Posterior vena cava (tissue), 2 donors: ENCODE data around the gene ALKBH4. TPM values are rescaled to one million over a fixed set of nuclear protein-coding genes. Genes with fewer than 3 reads are reported as not detected.
"Not testable (repeated sequence)": the region's sequence is repeated elsewhere in the genome, so short reads cannot be mapped to it uniquely, and the experiment has no call there.

ENCODE experiments used
- DNase-seq: peaks from one replicate; pipeline ENCODE4 v3.0.0-alpha.2; 2020; ENCODE audit warnings: low spot score
- intact Hi-C, 2 donors: fragments of 100-400 bp; cut with DNase I; formaldehyde crosslinking; loops; one replicate each; pipeline versions ENCODE4 v1.14.1 to v1.14.2; 2022 to 2023
- microRNA-seq, 2 donors: library from miRNA; unstranded; fragments of <30 nt; microRNA quantifications; one replicate each; pipeline ENCODE4 v1.2.0, GENCODE V29; 2020 to 2021; ENCODE audit warnings: borderline microRNAs expressed in 2 of 2
- total RNA-seq, 2 donors: library from RNA; stranded (reverse); fragmentation: NEBNext Ultra II Directional; extraction: Animal tissue kit (Norgen Biotek cat#: 25700); gene quantifications; one replicate each; pipeline ENCODE4 v1.2.1, GENCODE V29; 2021
- donor health status: DM: yes; HTN: yes; CAD: no.
- donor health status: DM: yes; HTN: yes; CAD: no.

The ALKBH4 gene
- total RNA-seq, 2 donors from 2014 or later, result 6.4 to 6.8 TPM

DNA sequence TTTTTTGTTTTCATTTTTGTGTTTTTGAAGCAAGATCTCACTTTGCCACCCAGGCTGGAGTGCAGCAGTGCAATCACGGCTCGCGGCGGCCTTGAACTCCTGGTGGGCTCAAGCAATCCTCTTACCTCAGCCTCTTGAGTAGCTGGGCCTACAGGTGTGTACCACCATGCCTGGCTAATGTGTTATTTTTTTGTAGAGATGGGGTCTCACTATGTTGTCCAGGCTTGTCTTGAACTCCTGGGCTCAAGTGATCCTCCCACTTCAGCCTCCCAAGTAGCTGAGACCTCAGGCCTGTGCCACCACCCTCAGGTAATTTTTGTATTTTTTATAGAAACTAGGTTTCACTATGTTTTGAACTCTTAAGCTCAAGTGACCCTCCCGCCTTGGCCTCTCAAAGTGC is 53.7 kb downstream of the ALKBH4 start:
- no peak for DNase-seq
- intact Hi-C loops, result no loop called here

DNA sequence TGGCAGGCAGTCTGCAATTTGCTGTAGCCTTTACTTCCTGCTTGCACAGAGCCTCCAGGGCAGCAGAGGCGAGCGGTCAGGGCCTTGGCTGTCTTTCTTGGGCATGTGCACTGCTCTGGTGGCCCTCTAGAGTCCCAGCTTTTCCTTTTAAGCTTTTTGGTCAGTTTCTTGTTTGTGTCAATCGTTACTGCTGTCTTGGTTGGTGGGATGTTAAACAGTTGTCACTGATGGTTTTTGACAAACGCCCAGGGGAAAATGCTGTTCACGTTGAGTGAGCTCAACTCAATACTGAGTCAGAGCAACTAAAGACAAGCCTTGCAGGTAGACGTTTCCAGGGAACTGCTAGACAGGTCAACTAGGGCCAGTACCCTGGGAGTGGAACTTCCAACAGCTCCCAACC is 54.5 kb downstream of the ALKBH4 start:
- no peak for DNase-seq
- intact Hi-C loops, result no loop called here

DNA sequence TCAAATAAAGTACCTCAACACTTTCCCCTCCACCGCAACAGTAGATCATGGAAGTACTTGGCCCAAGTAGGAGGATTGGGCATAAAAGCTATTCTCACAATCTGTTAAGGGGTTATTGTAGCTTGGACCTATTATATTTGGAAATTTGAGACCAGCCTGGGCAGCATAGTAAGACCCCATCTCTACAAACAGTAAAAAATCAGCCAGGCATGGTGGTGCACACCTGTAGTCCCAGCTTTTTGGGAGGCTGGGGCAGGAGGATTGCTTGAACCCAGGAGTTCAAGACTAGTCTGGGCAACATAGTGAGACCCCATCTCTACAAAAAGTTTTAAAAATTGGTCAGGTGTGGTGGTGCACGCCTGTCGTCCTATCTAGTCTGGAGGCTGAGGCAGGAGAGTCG is 55.3 kb downstream of the ALKBH4 start:
- intact Hi-C loops, result loop anchor here in 1 of 2 donors (5.0 kb wide), 1 partner anchor 377 kb away; no protein-coding TSS in a partner anchor
- no peak for DNase-seq

DNA sequence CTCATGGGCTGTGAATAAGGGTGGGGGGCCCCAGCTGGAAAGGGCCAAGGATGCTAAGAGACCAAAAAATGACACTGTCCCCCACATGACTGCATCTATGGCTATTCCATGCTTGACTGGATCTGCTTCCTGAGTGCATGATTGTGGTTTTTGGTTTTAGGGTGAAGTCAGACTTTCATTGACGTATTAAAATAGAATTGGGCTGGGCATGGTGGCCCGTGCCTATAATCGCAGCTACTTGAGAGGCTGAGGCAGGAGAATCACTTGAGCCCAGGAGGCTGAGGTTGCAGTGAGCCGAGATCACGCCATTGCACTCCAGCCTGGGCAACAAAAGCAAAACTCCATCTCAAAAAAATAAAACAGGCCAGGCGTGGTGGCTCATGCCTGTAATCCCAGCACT is 56.1 kb downstream of the ALKBH4 start:
- DNase-seq, result not testable (repeated sequence)
- intact Hi-C loops, result loop anchor here in 1 of 2 donors (5.0 kb wide), 1 partner anchor 376 kb away; no protein-coding TSS in a partner anchor

DNA sequence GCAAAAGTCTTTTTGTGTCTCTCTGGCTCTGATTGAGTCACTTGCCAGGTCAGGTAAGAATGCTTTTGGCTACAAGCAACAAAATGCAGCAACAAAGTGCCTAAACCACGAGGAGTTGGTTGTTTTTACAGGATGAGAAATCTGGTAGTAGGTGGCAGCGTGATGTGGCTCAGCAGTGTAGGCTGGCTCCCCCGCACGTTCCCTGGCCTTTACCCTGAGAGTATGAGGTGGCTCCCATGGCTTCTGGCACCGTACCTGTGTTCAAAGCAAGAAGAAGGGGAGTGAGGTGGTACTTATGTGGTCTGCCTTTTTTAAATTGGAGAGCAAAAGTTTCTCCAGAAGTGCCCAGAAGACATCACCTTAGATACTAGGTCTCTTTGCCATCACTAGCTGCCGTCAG is 56.8 kb downstream of the ALKBH4 start:
- intact Hi-C loops, result loop anchor here in 1 of 2 donors (5.0 kb wide), 1 partner anchor 376 kb away; no protein-coding TSS in a partner anchor
- no peak for DNase-seq

Small RNAs within 50 kb of the gene (microRNA-seq; reads per million reads assigned to microRNA genes)
- gene MIR4467 (0 reads per million in 2 donors), gene MIR5090 (1.3 to 1.6 reads per million in 2 donors)

Other genes with a start within 250 kb of the ALKBH4 start
- 1 to 10 TPM; 2.7 to 4.6 TPM for gene SH2B2, start 178.0 kb downstream of the ALKBH4 start, total RNA-seq
- gene SPDYE6, start 108.4 kb downstream of the ALKBH4 start, total RNA-seq, result not detected
- gene PRKRIP1, start 68.5 kb downstream of the ALKBH4 start, total RNA-seq, result 10 to 100 TPM; 13.8 to 13.9 TPM
- gene ORAI2, start 31.3 kb downstream of the ALKBH4 start, total RNA-seq, result 10 to 100 TPM; 13.0 to 17.5 TPM
- gene LRWD1, start 121 bp upstream of the ALKBH4 start, total RNA-seq, result 1 to 10 TPM; 6.6 to 9.2 TPM
- 10 to 100 TPM; 35.0 to 40.3 TPM for gene POLR2J, start 14.1 kb upstream of the ALKBH4 start, total RNA-seq
- 10 to 100 TPM; 12.1 to 17.6 TPM for gene RASA4B, start 52.9 kb upstream of the ALKBH4 start, total RNA-seq
- 10 to 100 TPM in 1 of 2 donors, 1 to 10 TPM in 1; 9.8 to 13.7 TPM for gene UPK3BL2, start 78.8 kb upstream of the ALKBH4 start, total RNA-seq
- not detected for gene SPDYE2, start 86.4 kb upstream of the ALKBH4 start, total RNA-seq
- 10 to 100 TPM; 21.9 to 32.0 TPM for gene POLR2J3, start 107.7 kb upstream of the ALKBH4 start, total RNA-seq
- 10 to 100 TPM; 47.1 to 47.9 TPM for gene RASA4, start 151.9 kb upstream of the ALKBH4 start, total RNA-seq
- 1 to 10 TPM; 6.5 to 9.0 TPM for gene UPK3BL1, start 177.9 kb upstream of the ALKBH4 start, total RNA-seq
- gene SPDYE2B, start 185.5 kb upstream of the ALKBH4 start, total RNA-seq, result not detected
- 1 to 10 TPM; 5.2 to 7.5 TPM for gene POLR2J2, start 206.8 kb upstream of the ALKBH4 start, total RNA-seq